Suprapubic skin (tissue), 4 donors: ENCODE results near the gene CYP4F8. TPM values are rescaled to one million over a fixed set of nuclear protein-coding genes. Genes with fewer than 3 reads are reported as not detected.

ENCODE experiments used
- DNase-seq, 2 donors: peaks; one replicate each; pipeline ENCODE4 v3.0.0-alpha.2; 2019; ENCODE audit warnings: low spot score in 2 of 2
- H3K27ac ChIP-seq: fragments of 200-600 bp; sonication (generic); one replicate; pipeline ENCODE4 v1.5.1; 2019
- H3K27me3 ChIP-seq: fragments of 200-600 bp; sonication (generic); one replicate; pipeline ENCODE4 v1.5.1; 2019
- H3K36me3 ChIP-seq: fragments of 200-600 bp; sonication (generic); one replicate; pipeline ENCODE4 v1.5.1; 2019
- H3K4me1 ChIP-seq: fragments of 200-600 bp; sonication (generic); one replicate; pipeline ENCODE4 v1.5.1; 2019
- H3K4me3 ChIP-seq: fragments of 200-600 bp; sonication (generic); one replicate; pipeline ENCODE4 v1.5.1; 2019; ENCODE audit warnings: mild to moderate bottlenecking
- H3K9me3 ChIP-seq: fragments of 200-600 bp; sonication (generic); one replicate; pipeline ENCODE4 v1.5.1; 2019
- EP300 ChIP-seq: sonication (generic); formaldehyde crosslinking; IDR thresholded peaks from one replicate; pipeline ENCODE4 v1.6.1; 2017; ENCODE audit warnings: antibody characterized with exemption
- POLR2A ChIP-seq, 2 donors: fragments of 450-650 bp; IDR thresholded peaks; one replicate each; pipeline ENCODE4 v1.6.1; 2017; ENCODE audit warnings: antibody characterized with exemption in 2 of 2, mild to moderate bottlenecking in 2 of 2, moderate library complexity in 2 of 2
- POLR2AphosphoS5 ChIP-seq, 3 donors: sonication (generic); formaldehyde crosslinking; IDR thresholded peaks; one replicate each; pipeline ENCODE4 v1.6.1; 2017; ENCODE audit warnings: antibody characterized with exemption in 3 of 3
- WGBS: methylation state at CpG from one replicate; pipeline ENCODE4 v1.1.5; 2018; 5-methylcytosine and 5-hydroxymethylcytosine counted together
- total RNA-seq, 4 donors: library from RNA; depleted of rRNA; stranded (reverse); fragments of >200 nt; gene quantifications; one replicate each; pipeline ENCODE4 v1.1.0, GENCODE V29; 2016
- TF ChIP-seq, protein P1 (sequence below), 2 donors: fragments of 200-600 bp in 1 of 2; fragments of 450-650 bp in 1 of 2; sonication (generic) in 1 of 2; IDR thresholded peaks; one replicate each; pipeline ENCODE4 v1.5.1; 2016 to 2019; ENCODE audit warnings: antibody characterized with exemption in 2 of 2, mild to moderate bottlenecking in 1 of 2, moderate library complexity in 1 of 2

CYP4F8 gene
- total RNA-seq, 4 donors from 2014 or later: 14.5 to 18.7 (median 14.9) TPM

GRCh38 chr19:15641901-15642491 lies 27.0 kb downstream of the CYP4F8 start:
- Histone ChIP-seq H3K36me3 (no peaks in the 10 kb centered on the region), H3K4me3 (no peak overlapping the region), H3K27me3 (no peaks in the 10 kb centered on the region), H3K27ac (no peak overlapping the region), H3K9me3 (no peaks in the 10 kb centered on the region), H3K4me1 (peaks cover 24% of the 10 kb centered on the region)
- no peak for DNase-seq
- TF ChIP-seq POLR2A (IDR thresholded peaks at IDR 0.05) (no peak), EP300 (no peak), POLR2AphosphoS5 (IDR thresholded peaks at IDR 0.05) (no peak)
- TF ChIP-seq, protein P1, sequence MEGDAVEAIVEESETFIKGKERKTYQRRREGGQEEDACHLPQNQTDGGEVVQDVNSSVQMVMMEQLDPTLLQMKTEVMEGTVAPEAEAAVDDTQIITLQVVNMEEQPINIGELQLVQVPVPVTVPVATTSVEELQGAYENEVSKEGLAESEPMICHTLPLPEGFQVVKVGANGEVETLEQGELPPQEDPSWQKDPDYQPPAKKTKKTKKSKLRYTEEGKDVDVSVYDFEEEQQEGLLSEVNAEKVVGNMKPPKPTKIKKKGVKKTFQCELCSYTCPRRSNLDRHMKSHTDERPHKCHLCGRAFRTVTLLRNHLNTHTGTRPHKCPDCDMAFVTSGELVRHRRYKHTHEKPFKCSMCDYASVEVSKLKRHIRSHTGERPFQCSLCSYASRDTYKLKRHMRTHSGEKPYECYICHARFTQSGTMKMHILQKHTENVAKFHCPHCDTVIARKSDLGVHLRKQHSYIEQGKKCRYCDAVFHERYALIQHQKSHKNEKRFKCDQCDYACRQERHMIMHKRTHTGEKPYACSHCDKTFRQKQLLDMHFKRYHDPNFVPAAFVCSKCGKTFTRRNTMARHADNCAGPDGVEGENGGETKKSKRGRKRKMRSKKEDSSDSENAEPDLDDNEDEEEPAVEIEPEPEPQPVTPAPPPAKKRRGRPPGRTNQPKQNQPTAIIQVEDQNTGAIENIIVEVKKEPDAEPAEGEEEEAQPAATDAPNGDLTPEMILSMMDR (IDR thresholded peaks at IDR 0.05): no peak
- 80% methylated on average over 5 of the region's 5 CpGs for WGBS

DNA sequence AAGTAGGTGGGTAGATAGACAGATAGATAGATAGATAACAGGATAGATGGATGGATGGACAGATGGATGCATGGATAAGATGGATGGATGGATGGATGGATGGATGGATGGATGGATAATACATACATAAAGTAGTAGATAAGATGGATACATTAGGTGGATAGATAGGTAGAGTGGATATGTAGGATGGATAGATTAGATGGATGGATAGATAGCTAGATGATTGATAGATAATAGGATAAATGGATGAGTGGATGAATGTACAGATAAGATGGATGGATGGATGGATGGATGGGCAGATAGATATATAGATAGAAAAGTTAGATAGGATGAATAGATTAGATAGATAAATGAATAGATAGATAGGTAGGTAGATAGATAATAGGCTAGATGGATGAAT lies 27.8 kb downstream of the CYP4F8 start:
- Histone ChIP-seq H3K4me3 (no peak overlapping the region), H3K27me3 (no peaks in the 10 kb centered on the region), H3K4me1 (peaks cover 24% of the 10 kb centered on the region), H3K9me3 (no peaks in the 10 kb centered on the region), H3K36me3 (no peaks in the 10 kb centered on the region), H3K27ac (no peak overlapping the region)
- TF ChIP-seq, protein P1 (IDR thresholded peaks at IDR 0.05): no peak
- no peak for TF ChIP-seq POLR2AphosphoS5 (IDR thresholded peaks at IDR 0.05)
- no peak for TF ChIP-seq EP300
- no peak for TF ChIP-seq POLR2A (IDR thresholded peaks at IDR 0.05)
- DNase-seq: no peak

- H3K9me3 ChIP-seq: no peaks in the 10 kb centered on the region
- H3K4me3 ChIP-seq: no peak overlapping the region
- no peak overlapping the region for H3K27ac ChIP-seq
- no peak for DNase-seq
- H3K4me1 ChIP-seq: peaks cover 24% of the 10 kb centered on the region
- TF ChIP-seq, protein P1 (IDR thresholded peaks at IDR 0.05): no peak
- TF ChIP-seq POLR2AphosphoS5 (IDR thresholded peaks at IDR 0.05) (no peak), POLR2A (IDR thresholded peaks at IDR 0.05) (no peak), EP300 (no peak)
- H3K36me3 ChIP-seq: no peaks in the 10 kb centered on the region
- no peaks in the 10 kb centered on the region for H3K27me3 ChIP-seq
- WGBS: 88% methylated on average over 3 of the region's 3 CpGs
Observed at GRCh38 chr19:15643387-15643786, 28.4 kb downstream of the CYP4F8 start.

GRCh38 chr19:15644066-15644741 lies 29.2 kb downstream of the CYP4F8 start:
- DNase-seq: no peak
- Histone ChIP-seq H3K4me3 (no peak overlapping the region), H3K27me3 (no peaks in the 10 kb centered on the region), H3K36me3 (no peaks in the 10 kb centered on the region), H3K4me1 (peaks cover 24% of the 10 kb centered on the region), H3K9me3 (no peaks in the 10 kb centered on the region), H3K27ac (no peak overlapping the region)
- 91% methylated on average over 3 of the region's 3 CpGs for WGBS
- TF ChIP-seq, protein P1 (IDR thresholded peaks at IDR 0.05): no peak
- no peak for TF ChIP-seq POLR2A (IDR thresholded peaks at IDR 0.05)
- no peak for TF ChIP-seq POLR2AphosphoS5 (IDR thresholded peaks at IDR 0.05)
- TF ChIP-seq EP300: no peak

DNA sequence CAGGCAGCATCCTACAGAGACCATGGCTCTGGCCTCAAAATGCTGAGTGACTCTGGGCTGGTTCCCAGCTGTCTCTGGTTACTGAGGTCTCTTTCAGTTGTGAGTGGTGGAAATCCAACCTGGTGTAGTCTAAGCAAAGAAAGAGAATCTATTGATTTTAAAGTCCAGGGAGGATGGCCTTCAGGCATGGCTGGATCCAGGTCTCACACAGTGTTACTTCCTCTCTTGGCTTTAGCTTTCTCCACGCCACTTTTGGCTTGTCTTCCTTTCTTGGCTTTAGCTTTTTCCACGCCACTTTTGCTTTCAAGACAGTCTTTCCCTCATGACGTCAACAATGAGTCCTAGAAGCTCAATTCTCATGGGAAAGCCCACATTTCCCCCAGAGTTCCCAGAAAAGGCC lies 29.8 kb downstream of the CYP4F8 start:
- WGBS: 76% methylated on average over 3 of the region's 3 CpGs
- Histone ChIP-seq H3K9me3 (no peaks in the 10 kb centered on the region), H3K27me3 (no peaks in the 10 kb centered on the region), H3K36me3 (no peaks in the 10 kb centered on the region), H3K27ac (no peak overlapping the region), H3K4me3 (no peak overlapping the region), H3K4me1 (peaks cover 21% of the 10 kb centered on the region)
- no peak for DNase-seq
- TF ChIP-seq POLR2AphosphoS5 (IDR thresholded peaks at IDR 0.05) (no peak), POLR2A (IDR thresholded peaks at IDR 0.05) (no peak), EP300 (no peak)
- TF ChIP-seq, protein P1 (IDR thresholded peaks at IDR 0.05): no peak
